GM12891 (cell line): ENCODE measurements around the gene ORAI3.

Experiments
- PAX5 ChIP-seq: IDR thresholded peaks from 2 replicates; pipeline ENCODE4 v1.6.1; 2011; ENCODE audit warnings: low read length, moderate library complexity, mild to moderate bottlenecking; ENCODE audit not compliant: insufficient read depth, severe bottlenecking
- POLR2A ChIP-seq: IDR thresholded peaks from 2 replicates; pipeline ENCODE4 v1.6.1; 2011; ENCODE audit warnings: low read depth, low read length, control low read depth
- POLR2AphosphoS5 ChIP-seq: IDR thresholded peaks from 2 replicates; pipeline ENCODE4 v1.6.1; 2011; ENCODE audit warnings: low read depth, low read length, control low read depth
- POU2F2 ChIP-seq: IDR thresholded peaks from 2 replicates; pipeline ENCODE4 v1.6.1; 2011; ENCODE audit warnings: low read depth, mild to moderate bottlenecking, control low read depth, low read length, moderate library complexity
- SPI1 ChIP-seq: IDR thresholded peaks from 2 replicates; pipeline ENCODE4 v1.6.1; 2011; ENCODE audit warnings: low read depth, low read length, control low read depth
- TAF1 ChIP-seq: IDR thresholded peaks from 2 replicates; pipeline ENCODE4 v1.6.1; 2011; ENCODE audit warnings: low read depth, low read length, control low read depth

DNA sequence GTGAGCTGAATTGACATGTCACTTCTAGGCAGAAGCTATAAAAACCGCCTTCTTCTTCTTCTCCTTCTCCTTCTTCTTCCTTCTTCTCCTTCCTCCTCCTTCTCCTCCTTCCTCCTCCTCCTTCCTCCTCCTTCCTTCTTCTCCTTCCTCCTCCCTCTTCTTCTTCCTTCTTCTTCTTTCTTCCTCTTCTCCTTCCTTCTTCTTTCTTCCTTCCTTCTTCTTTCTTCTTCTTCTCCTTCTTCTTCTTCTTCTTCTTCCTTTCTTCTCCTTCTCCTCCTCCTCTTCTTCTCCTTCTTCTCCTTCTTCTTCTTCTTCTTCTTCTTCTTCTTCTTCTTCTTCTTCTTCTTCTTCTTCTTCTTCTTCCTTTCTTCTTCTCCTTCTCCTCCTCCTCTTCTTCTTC lies 30.3 kb upstream of the ORAI3 start:
- no peak for TF ChIP-seq TAF1
- no peak for TF ChIP-seq POLR2AphosphoS5
- no peak for TF ChIP-seq POLR2A
- TF ChIP-seq POU2F2 = no peak
- no peak for TF ChIP-seq SPI1
- no peak for TF ChIP-seq PAX5
